Vagina (tissue), 2 donors: ENCODE data around the gene CIDEA.

Experiments
- CTCF ChIP-seq, 3 experiments: fragments of 450-650 bp in 2 of 3; fragments of 200-600 bp in 1 of 3; sonication (generic) in 1 of 3; IDR thresholded peaks; one replicate each; pipeline ENCODE4 v1.5.1; 2017 to 2019; ENCODE audit warnings: antibody characterized with exemption in 3 of 3, mild to moderate bottlenecking in 2 of 3, moderate library complexity in 2 of 3
- POLR2A ChIP-seq, 2 donors: fragments of 450-650 bp; IDR thresholded peaks; one replicate each; pipeline ENCODE4 v1.6.1; 2017; ENCODE audit warnings: antibody characterized with exemption in 2 of 2, mild to moderate bottlenecking in 2 of 2, moderate library complexity in 2 of 2
- POLR2AphosphoS5 ChIP-seq, 2 donors: sonication (generic); formaldehyde crosslinking; IDR thresholded peaks; one replicate each; pipeline ENCODE4 v1.9.0; 2017; ENCODE audit warnings: antibody characterized with exemption in 2 of 2, mild to moderate bottlenecking in 2 of 2, low read depth in 1 of 2; ENCODE audit not compliant: insufficient read depth in 1 of 2

GRCh38 chr18:12283666-12284065 is 29.5 kb downstream of the CIDEA start:
- TF ChIP-seq POLR2A (IDR thresholded peaks at IDR 0.05) (no peak), CTCF (IDR thresholded peaks at IDR 0.05) (no peak), POLR2AphosphoS5 (IDR thresholded peaks at IDR 0.05; ENCODE audit: insufficient read depth in 1 of 2, low read depth in 1 of 2) (no peak)
